HG02798 (cell line): ENCODE measurements around the gene MAPK1.
"Not testable (repeated sequence)": the region's sequence is repeated elsewhere in the genome, so short reads cannot be mapped to it uniquely, and the experiment has no call there.

Experiments
- ATAC-seq: cut with Tn5 transposase; IDR thresholded peaks from one replicate; pipeline ENCODE4 v1.9.1; 2021; ENCODE audit warnings: mild to moderate bottlenecking; ENCODE audit not compliant: unreplicated experiment, poor library complexity

The MAPK1 gene

GRCh38 chr22:21882754-21883333 is 15.4 kb upstream of the MAPK1 start:
- ATAC-seq = not testable (repeated sequence)

GRCh38 chr22:21881841-21882753 is 14.7 kb upstream of the MAPK1 start:
- ATAC-seq = no peak

- ATAC-seq = no peak
These were observed 9.2 kb upstream of the MAPK1 start for GRCh38 chr22:21876486-21877176.

GRCh38 chr22:21874953-21875352 is 7.5 kb upstream of the MAPK1 start:
- ATAC-seq = not testable (repeated sequence)

GRCh38 chr22:21873619-21874018 is 6.2 kb upstream of the MAPK1 start:
- no peak for ATAC-seq

GRCh38 chr22:21872741-21873140 is 5.3 kb upstream of the MAPK1 start:
- not testable (repeated sequence) for ATAC-seq

GRCh38 chr22:21868651-21869050 is 1.2 kb upstream of the MAPK1 start:
- no peak for ATAC-seq

GRCh38 chr22:21866833-21867527 is 465 bp downstream of the MAPK1 start:
- ATAC-seq = no peak

- no peak for ATAC-seq
These were observed 2.4 kb downstream of the MAPK1 start for GRCh38 chr22:21865041-21865440.

GRCh38 chr22:21862386-21863245 is 4.8 kb downstream of the MAPK1 start:
- no peak for ATAC-seq

- no peak for ATAC-seq
These were observed 5.6 kb downstream of the MAPK1 start for GRCh38 chr22:21861851-21862250.

GRCh38 chr22:21861264-21861848 is 6.1 kb downstream of the MAPK1 start:
- ATAC-seq = no peak

- ATAC-seq = no peak
These were observed 6.9 kb downstream of the MAPK1 start for GRCh38 chr22:21860491-21861039.

GRCh38 chr22:21858025-21858764 is 9.2 kb downstream of the MAPK1 start:
- ATAC-seq = no peak

- ATAC-seq = no peak
These were observed 9.9 kb downstream of the MAPK1 start for GRCh38 chr22:21857481-21857914.

- ATAC-seq = no peak
These were observed 10.6 kb downstream of the MAPK1 start for GRCh38 chr22:21856868-21857267.

GRCh38 chr22:21856197-21856596 is 11.2 kb downstream of the MAPK1 start:
- no peak for ATAC-seq

- no peak for ATAC-seq
These were observed 11.8 kb downstream of the MAPK1 start for GRCh38 chr22:21855676-21856075.
